Measurements from ENCODE around the gene PALLD.

Gene PALLD

GRCh38 chr4:168741281-168742173 is 244.7 kb downstream of the PALLD start:
- DNase-seq, result no peak

DNA sequence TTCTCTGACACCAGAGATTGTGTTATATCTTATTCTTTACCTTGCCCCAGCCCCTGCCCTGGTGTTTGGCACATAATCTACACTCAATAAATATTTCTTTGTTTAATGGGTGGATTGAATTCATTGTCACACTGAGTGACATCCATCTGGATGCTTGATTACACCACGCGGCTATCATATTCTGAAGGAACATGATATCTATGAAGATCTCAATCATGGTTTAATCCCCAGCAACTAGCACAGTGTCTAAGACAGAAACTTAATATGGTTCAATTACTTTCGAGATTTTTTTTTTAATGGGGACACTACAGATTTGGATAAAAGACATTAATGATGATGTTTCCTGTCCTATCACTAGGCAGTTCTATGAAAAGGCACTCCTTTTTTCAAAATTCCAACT is 246.3 kb downstream of the PALLD start:
- DNase-seq, result no peak

GRCh38 chr4:168743601-168744000 is 246.7 kb downstream of the PALLD start:
- no peak for DNase-seq

GRCh38 chr4:168744021-168744420 is 247.2 kb downstream of the PALLD start:
- DNase-seq, result no peak

- no peak for DNase-seq
Measured at GRCh38 chr4:168748807-168749206, 252.0 kb downstream of the PALLD start.

GRCh38 chr4:168751263-168752225 is 254.7 kb downstream of the PALLD start:
- no peak for DNase-seq

DNA sequence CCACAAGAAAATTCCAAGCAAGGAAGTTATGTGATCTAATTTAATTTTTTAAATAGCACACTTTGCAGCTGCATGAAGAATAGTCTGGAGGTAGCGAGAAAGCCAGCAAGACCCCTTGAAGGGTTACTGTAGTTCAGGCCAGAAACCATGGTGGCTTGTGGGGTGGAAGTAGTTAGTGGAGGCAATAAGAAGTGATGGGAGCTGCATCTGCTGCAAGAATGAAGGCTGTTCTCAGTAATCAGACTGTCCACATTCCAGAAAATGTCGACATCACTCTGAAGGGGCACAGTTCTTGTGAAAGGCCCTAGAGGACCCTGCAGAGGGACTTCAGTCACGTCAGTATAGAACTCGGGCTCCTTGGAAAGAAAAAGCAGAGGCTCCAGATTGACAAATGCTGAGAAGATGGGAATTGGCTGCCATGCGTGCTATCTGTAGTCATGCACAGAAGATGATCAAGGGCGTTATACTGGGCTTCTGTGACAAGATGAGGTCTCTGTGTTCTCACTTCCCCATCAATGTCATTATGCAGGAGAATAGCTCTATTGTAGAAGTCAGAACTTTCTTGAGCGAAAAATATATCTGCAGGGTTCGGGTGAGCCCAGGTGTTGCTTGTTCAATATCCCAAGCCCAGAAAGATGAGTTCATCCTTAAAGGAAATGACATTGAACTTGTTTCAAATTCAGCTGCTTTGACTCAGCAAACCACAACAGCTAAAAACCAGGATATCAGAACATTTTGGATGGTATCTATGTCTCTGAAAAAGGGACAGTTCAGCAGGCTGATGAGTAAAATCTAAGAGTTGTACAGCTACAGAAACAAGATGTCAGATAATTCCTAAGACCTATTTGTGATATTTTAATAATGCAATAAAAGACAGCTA is 259.0 kb downstream of the PALLD start:
- DNase-seq, result no peak

DNA sequence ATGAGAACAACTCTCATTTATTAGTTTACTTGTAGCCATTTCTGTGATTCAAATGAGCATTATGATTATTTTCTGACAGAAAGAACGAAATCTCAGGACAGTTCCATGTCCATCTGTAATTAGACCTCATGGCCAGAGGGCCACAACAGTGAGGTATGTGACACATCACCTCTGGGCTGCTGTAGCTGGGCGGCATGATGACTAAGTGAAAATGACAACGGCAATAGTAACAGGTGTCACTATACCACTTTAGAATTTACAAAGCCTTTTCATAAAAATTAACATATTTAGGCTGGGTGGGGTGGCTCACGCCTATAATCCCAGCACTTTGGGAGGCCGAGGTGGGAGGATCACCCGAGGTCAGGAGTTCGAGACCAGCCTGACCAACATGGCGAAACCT is 260.6 kb downstream of the PALLD start:
- no peak for DNase-seq

- no peak for DNase-seq
Measured at GRCh38 chr4:168758351-168758876, 261.6 kb downstream of the PALLD start.

- DNase-seq, result no peak
Measured at GRCh38 chr4:168759321-168759720, 262.5 kb downstream of the PALLD start.

DNA sequence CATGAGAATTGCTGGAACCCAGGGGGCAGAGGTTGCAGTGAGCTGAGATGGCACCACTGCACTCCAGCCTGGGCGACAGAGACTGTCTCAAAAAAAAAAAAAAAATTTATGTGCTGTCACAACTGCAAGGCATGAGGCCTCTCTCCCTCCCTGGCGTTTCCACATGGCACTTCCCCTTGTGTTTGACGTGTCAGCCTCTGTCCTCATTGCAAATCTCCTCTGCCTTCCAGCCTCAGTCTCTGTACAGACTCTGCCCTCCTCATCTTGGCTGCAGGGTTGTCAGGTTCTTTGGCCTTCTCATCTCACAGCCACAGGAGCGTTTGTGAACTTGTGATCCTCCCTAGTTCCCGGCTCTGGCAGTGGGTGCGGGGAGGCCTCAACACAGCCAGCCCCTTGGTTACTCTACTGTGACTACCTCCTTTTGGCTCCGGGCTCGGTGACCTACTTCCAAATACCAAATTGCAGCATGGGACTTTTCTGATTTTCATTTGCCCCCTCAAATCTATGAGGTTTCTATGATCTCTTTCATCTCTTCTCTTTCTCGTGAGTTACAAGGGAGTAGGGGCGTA is 263.2 kb downstream of the PALLD start:
- DNase-seq, result no peak

- DNase-seq, result no peak
Measured at GRCh38 chr4:168761066-168761465, 264.2 kb downstream of the PALLD start.

DNA sequence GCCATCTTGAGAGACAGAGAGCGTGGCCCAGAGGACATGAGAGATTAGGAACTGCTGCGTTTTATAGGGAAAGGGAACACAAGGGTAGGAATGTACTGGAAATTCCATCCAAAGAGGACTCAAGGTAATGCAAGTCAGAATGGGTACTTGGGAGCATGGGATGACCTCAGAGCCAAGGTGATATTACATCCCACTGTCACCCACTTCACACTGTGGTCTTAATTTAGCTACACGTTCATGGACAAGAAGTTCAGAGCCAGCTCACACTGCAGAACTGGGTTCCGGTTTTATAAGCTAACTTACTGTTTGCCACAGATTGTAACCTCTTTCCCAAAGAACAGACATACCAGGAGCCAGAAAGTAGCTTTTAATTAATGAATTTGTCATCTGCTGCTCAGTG is 268.5 kb downstream of the PALLD start:
- no peak for DNase-seq

- DNase-seq, result no peak
Measured at GRCh38 chr4:168765726-168766125, 268.9 kb downstream of the PALLD start.

DNA sequence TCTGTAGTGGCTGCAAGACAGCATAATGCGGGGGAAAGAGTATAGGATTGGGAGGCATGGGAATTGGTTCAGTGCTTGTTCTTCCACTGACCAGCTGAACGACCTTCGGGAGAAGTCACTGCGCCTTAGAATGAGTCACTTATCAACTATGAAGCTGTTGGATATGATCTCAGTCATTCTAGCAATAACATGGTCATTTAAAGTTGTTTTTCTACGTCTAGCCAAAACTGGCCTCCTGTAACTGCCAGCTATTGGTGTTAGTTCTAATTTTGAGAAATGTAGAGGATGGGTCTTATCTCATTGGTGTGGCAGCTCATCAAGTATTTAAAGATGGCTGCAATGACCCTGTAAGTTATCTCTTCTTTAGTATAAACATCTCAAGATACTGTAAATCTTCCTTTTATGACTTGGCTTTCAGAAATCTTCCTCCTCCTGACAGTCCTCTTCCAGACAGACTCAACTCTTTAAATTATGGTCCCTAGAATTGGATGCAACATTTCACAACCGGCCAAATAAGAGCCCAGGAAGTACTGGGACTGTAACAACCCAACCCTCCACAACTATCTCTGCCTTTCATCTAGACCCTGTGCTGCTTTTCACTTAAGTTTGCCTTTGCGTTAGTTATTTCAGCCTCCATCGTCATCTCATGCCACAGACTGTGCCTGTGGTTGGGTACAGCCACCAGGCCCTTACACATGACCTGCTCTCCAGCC is 269.9 kb downstream of the PALLD start:
- DNase-seq, result no peak

GRCh38 chr4:168769416-168769815 is 272.6 kb downstream of the PALLD start:
- DNase-seq, result no peak

DNA sequence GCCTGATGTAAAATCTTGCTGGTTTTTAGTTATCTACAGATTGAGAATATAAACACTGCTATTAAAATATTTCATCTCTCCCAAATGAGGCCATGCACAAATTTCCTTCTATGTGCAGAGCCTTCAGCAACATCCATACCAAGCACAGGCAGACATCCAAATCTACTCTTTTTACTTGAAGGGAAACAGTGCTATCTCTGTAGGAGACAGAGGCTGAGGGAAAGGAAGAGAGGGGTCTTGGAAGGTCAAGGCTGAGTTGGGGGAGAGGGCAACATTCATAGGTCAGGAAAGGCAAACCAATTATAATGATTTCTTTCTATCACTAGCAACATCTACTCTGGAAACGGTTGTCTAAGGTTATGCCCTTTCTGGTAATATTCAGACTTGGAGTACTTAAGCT is 273.0 kb downstream of the PALLD start:
- DNase-seq, result no peak

GRCh38 chr4:168771251-168771650 is 274.4 kb downstream of the PALLD start:
- DNase-seq, result no peak

GRCh38 chr4:168773388-168774195 is 276.7 kb downstream of the PALLD start:
- DNase-seq, result no peak

DNA sequence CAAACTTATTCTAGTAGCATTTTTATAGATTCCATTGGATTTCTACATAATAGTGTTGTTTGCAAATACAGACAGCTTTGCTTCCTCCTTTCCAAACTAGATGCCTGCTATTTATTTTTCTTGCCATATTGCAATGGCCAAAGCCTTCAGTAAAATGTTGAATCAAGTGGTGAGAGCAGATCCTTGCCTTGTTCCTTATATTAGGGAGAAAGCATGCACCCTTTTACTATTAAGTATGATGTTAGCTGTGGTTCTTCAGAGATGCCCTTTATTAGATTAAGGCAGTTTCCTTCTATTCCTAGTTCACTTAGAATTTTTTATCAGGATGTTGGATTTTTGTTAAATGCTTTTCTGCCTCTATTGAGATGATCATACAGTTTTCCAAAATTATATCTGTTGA is 279.5 kb downstream of the PALLD start:
- no peak for DNase-seq
